ENCODE data around the gene OSTM1.

The OSTM1 gene

GRCh38 chr6:108074359-108075144 is at the start of gene OSTM1:
Gene OSTM1 (minus strand): TSS chr6:108074741. CDS start chr6:108074651, 90 bp downstream.
- H3K4me3 ChIP-seq: peak within 1 kb of the TSS; percentile 82 to 100 (median 93)
- peak within 1 kb of the TSS; percentile 77 to 93 (median 82) for H3K27ac ChIP-seq

GRCh38 chr6:108123946-108124345 is 49.4 kb upstream of the OSTM1 start:
- Histone ChIP-seq H3K9ac (no peak overlapping the region), H3K36me3 (no peaks in the 10 kb centered on the region), H3K4me3 (no peak overlapping the region), H3K4me2 (no peak overlapping the region), H3K9me3 (replicated peaks in 1 of 11) (peaks cover 0 to 18% (median 0%) of the 10 kb centered on the region in 11 experiments; a peak in 6 of 22 replicates), H3K27ac (no peak overlapping the region), H4K20me1 (peaks cover 0 to 32% (median 22%) of the 10 kb centered on the region in 11 experiments; a peak in 17 of 22 replicates), H3K4me1 (peaks cover 2 to 10% (median 8%) of the 10 kb centered on the region in 10 experiments; a peak in 17 of 20 replicates), H3K27me3 (peaks cover 79 to 100% (median 98%) of the 10 kb centered on the region in 11 experiments)
- no peak for TF ChIP-seq Cebpa-rat (IDR thresholded peaks at IDR 0.05)

More at GRCh38 chr6:108074359-108075144, at the start of gene OSTM1:
- H3K4me1 ChIP-seq: peaks cover 17 to 27% (median 21%) of the 10 kb centered on the region in 10 experiments
- no peaks in the 10 kb centered on the region for H3K27me3 ChIP-seq
- no peaks in the 10 kb centered on the region for H3K9me3 ChIP-seq (replicated peaks in 1 of 11)
- H3K9ac ChIP-seq: peak within 1 kb of the TSS; percentile 81 to 97 (median 86)
- TF ChIP-seq Cebpa-rat (IDR thresholded peaks at IDR 0.05): no peak
- H3K36me3 ChIP-seq: peaks cover 0 to 11% (median 0%) of the 10 kb centered on the region in 11 experiments; a peak in 3 of 22 replicates
- H4K20me1 ChIP-seq: peaks cover 0 to 2% (median 0%) of the 10 kb centered on the region in 11 experiments; a peak in 2 of 22 replicates
- peak within 1 kb of the TSS; percentile 89 to 99 (median 98) for H3K4me2 ChIP-seq

- Histone ChIP-seq H3K4me3 (no peak overlapping the region), H3K9ac (no peak overlapping the region), H4K20me1 (peaks cover 0 to 37% (median 25%) of the 10 kb centered on the region in 11 experiments; a peak in 17 of 22 replicates), H3K4me2 (no peak overlapping the region), H3K9me3 (replicated peaks in 1 of 11) (peaks cover 0 to 18% (median 0%) of the 10 kb centered on the region in 11 experiments; a peak in 6 of 22 replicates), H3K27me3 (peaks cover 79 to 100% (median 98%) of the 10 kb centered on the region in 11 experiments), H3K36me3 (no peaks in the 10 kb centered on the region), H3K4me1 (peaks cover 7 to 14% (median 13%) of the 10 kb centered on the region in 10 experiments; a peak in 19 of 20 replicates), H3K27ac (no peak overlapping the region)
- no peak for TF ChIP-seq Cebpa-rat (IDR thresholded peaks at IDR 0.05)
Observed at GRCh38 chr6:108123481-108123929, 49.0 kb upstream of the OSTM1 start.

GRCh38 chr6:108121612-108122011 is 47.1 kb upstream of the OSTM1 start:
- Histone ChIP-seq H3K27me3 (peaks cover 94 to 100% (median 100%) of the 10 kb centered on the region in 11 experiments), H3K4me2 (no peak overlapping the region), H4K20me1 (peaks cover 0 to 56% (median 41%) of the 10 kb centered on the region in 11 experiments; a peak in 17 of 22 replicates), H3K9me3 (replicated peaks in 1 of 11) (peaks cover 0 to 18% (median 0%) of the 10 kb centered on the region in 11 experiments; a peak in 6 of 22 replicates), H3K4me1 (peaks cover 25 to 33% (median 29%) of the 10 kb centered on the region in 10 experiments), H3K27ac (no peak overlapping the region), H3K4me3 (no peak overlapping the region), H3K9ac (no peak overlapping the region), H3K36me3 (no peaks in the 10 kb centered on the region)
- no peak for TF ChIP-seq Cebpa-rat (IDR thresholded peaks at IDR 0.05)

GRCh38 chr6:108120311-108120710 is 45.8 kb upstream of the OSTM1 start:
- H3K4me2 ChIP-seq: no peak overlapping the region
- H4K20me1 ChIP-seq: peaks cover 0 to 69% (median 52%) of the 10 kb centered on the region in 11 experiments; a peak in 17 of 22 replicates
- no peak overlapping the region for H3K4me3 ChIP-seq
- H3K9ac ChIP-seq: no peak overlapping the region
- TF ChIP-seq Cebpa-rat (IDR thresholded peaks at IDR 0.05): no peak
- H3K27ac ChIP-seq: no peak overlapping the region
- H3K27me3 ChIP-seq: peaks cover 100% of the 10 kb centered on the region in 11 experiments
- peaks cover 25 to 40% (median 32%) of the 10 kb centered on the region in 10 experiments for H3K4me1 ChIP-seq
- peaks cover 0 to 18% (median 0%) of the 10 kb centered on the region in 11 experiments; a peak in 6 of 22 replicates for H3K9me3 ChIP-seq (replicated peaks in 1 of 11)
- no peaks in the 10 kb centered on the region for H3K36me3 ChIP-seq

- Histone ChIP-seq H3K4me2 (peak overlapping the region in 10 of 11 experiments; percentile 93 to 99 (median 97); a peak in 14 of 22 replicates), H3K4me3 (peak overlapping the region in 6 of 10 experiments; percentile 57 to 74 (median 66); a peak in 9 of 20 replicates), H3K27ac (no peak overlapping the region), H4K20me1 (peaks cover 0 to 74% (median 58%) of the 10 kb centered on the region in 11 experiments; a peak in 17 of 22 replicates), H3K4me1 (peaks cover 25 to 46% (median 38%) of the 10 kb centered on the region in 10 experiments), H3K9me3 (replicated peaks in 1 of 11) (peaks cover 0 to 18% (median 0%) of the 10 kb centered on the region in 11 experiments; a peak in 6 of 22 replicates), H3K27me3 (peaks cover 100% of the 10 kb centered on the region in 11 experiments), H3K9ac (no peak overlapping the region), H3K36me3 (no peaks in the 10 kb centered on the region)
- TF ChIP-seq Cebpa-rat (IDR thresholded peaks at IDR 0.05): no peak
Observed at GRCh38 chr6:108119769-108120141, 45.2 kb upstream of the OSTM1 start.

GRCh38 chr6:108118810-108119768 is 44.5 kb upstream of the OSTM1 start:
- Histone ChIP-seq H3K27ac (no peak overlapping the region), H3K27me3 (peaks cover 100% of the 10 kb centered on the region in 11 experiments), H4K20me1 (peaks cover 0 to 79% (median 64%) of the 10 kb centered on the region in 11 experiments; a peak in 17 of 22 replicates), H3K36me3 (no peaks in the 10 kb centered on the region), H3K9me3 (replicated peaks in 1 of 11) (peaks cover 0 to 13% (median 0%) of the 10 kb centered on the region in 11 experiments; a peak in 6 of 22 replicates), H3K9ac (no peak overlapping the region; a peak in 1 of 22 replicates), H3K4me3 (peak overlapping the region; percentile 56 to 74 (median 65); a peak in 17 of 20 replicates), H3K4me2 (peak overlapping the region; percentile 90 to 99 (median 97)), H3K4me1 (peaks cover 25 to 52% (median 41%) of the 10 kb centered on the region in 10 experiments)
- TF ChIP-seq Cebpa-rat (IDR thresholded peaks at IDR 0.05): no peak

- Histone ChIP-seq H3K27ac (no peak overlapping the region), H3K27me3 (peaks cover 100% of the 10 kb centered on the region in 11 experiments), H3K9ac (peak overlapping the region in 6 of 11 experiments; percentile 22 to 61 (median 44); a peak in 7 of 22 replicates), H3K4me2 (peak overlapping the region; percentile 90 to 99 (median 97)), H3K36me3 (no peaks in the 10 kb centered on the region), H4K20me1 (peaks cover 0 to 83% (median 69%) of the 10 kb centered on the region in 11 experiments; a peak in 17 of 22 replicates), H3K4me1 (peaks cover 25 to 58% (median 46%) of the 10 kb centered on the region in 10 experiments), H3K4me3 (peak overlapping the region; percentile 56 to 74 (median 65)), H3K9me3 (replicated peaks in 1 of 11) (peaks cover 0 to 11% (median 0%) of the 10 kb centered on the region in 11 experiments; a peak in 3 of 22 replicates)
- no peak for TF ChIP-seq Cebpa-rat (IDR thresholded peaks at IDR 0.05)
Observed at GRCh38 chr6:108118359-108118724, 43.8 kb upstream of the OSTM1 start.
